ENCODE results near the gene TBC1D10A. TPM values are rescaled to one million over a fixed set of nuclear protein-coding genes. Genes with fewer than 3 reads are reported as not detected.

Gene TBC1D10A
- total RNA-seq = 7.0 and 8.5 TPM in 2 replicates

DNA sequence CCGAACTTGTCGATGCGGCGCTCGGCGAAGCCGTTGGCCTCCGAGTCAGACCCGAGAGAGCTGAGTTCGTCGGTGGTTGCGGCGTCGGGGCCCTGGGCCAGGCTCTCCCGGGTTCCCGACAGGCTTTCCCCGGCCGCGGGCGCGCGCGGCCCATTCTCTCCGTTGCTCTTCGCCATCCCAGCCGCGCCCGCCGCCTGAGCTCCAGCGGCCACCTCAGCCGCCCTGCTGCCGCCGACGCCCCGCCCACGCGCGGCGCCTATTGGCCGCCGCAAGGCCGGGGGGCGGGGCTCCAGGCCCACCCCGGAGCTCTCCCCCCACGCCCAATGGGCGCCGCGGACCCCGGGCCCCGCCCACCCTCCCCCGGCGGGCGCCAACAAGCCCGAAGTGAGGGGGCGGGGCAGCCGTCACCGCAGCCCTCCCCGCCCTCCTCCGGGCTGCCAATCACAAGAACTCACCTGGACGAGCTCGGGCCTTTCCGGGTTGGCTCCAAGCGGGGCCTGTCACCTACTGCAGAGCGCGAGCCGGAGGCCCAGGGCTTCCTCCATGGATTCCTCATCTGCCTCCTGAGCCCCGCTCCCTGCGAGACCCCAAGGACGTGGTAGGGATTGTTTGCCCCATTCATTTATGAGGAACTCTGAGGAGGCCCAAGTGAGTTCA lies at the start of gene TBC1D10A:
Gene TBC1D10A (minus strand): TSS at position 236 of the 657 bp plus-strand sequence. CDS start 60 bp downstream, at position 176.

DNA sequence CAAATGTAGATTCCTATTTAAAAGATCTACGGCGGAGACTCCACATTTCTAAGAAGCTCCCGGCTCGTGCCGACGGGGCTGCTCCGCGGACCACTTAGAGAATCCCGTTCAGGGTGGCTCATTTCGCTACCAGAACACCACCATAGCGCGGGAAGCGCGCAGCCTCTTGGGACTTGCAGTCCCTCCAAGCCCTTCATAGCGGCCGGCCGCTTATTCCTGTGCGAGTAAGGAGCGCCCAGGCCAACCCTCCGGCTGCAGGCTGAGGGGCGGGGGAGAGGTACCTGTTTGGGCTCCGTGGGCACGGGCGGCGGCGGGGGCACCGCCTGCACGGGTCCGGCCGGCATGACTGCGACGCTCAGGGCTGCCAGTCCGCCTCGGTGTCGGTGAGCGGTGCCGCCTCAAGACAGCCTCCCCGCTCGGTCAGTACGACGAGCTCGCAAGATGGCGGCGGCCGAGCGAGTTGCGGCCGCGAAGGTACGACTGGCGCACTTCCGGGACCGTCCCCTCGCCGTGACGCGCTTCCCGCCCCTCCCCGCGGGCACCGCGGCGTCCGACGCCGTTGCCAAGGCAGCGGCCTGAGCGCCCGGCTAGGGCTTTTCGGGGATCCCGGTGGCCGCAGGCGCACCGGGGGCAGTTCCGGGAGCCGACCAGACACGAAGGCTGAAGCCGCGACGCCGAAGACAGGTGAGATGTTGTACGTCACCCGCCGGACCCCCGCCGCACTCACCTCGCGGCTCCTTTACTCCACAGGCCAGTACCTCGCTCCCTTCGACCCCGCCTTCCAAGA lies 29.9 kb upstream of the TBC1D10A start, which contains the start of the genes CCDC157 and SF3A1:
Gene CCDC157 (plus strand): TSS at position 559 of the 787 bp plus-strand sequence. CDS start 8,994 bp downstream, outside the sequence.
Gene SF3A1 (minus strand): TSS at position 446 of the 787 bp plus-strand sequence. CDS start 102 bp downstream, at position 344.

GRCh38 chr22:30289141-30289979 lies 37.4 kb downstream of the TBC1D10A start, which contains the start of gene CASTOR1:
CASTOR1 (minus strand) TSS chr22:30289505; CDS start chr22:30289497, 8 bp downstream.

DNA sequence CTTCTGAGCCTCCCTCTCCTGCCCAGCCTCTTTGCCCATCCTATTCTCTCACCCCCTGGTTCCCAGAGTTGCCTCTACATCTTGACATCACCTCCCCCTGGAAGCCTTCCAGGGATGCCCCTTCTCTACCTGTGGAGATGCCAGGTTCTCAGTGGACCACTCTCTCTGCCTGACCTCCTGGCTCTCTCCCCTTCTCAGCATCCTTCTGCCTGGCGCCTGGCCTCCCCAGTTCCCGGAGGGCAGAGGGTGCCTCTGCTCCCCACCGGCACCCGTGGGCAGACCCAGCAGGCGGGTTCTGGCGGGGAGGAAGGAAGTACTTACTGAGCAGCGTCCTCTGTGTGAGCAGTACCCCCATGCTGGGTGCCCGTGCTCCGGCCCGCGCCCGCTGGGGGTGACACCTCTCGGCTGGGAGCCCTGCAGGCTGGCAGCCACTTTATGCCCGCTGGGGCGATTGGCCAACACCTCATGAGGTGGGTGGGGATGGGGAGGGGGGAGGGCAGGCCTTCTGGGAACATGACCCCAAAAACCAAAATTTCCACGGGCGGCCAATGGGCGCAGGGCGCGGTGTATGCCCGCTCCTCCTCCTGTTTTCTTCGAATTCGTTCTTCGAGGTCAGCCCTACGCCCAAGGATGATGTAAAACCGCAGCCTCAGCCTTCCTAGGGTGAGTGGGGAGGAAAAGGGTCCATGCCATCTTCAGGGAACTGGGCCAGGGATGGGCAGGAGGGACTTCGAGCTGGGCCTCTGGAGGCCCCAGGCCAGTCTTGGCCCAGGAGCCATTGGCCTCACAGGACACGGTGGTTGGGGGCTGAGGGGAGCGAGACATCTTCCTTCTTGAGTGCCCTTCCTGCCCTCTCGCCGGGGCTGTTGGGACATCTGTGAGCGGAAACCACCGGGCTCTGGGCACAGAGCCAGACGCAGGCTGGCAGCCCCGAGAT lies 60.0 kb downstream of the TBC1D10A start, which contains the start of gene OSM:
Gene OSM (minus strand): TSS at position 407 of the 937 bp plus-strand sequence. CDS start 52 bp downstream, at position 355.

GRCh38 chr22:30245985-30246813 lies 80.5 kb downstream of the TBC1D10A start, which contains the start of gene LIF:
LIF (minus strand) TSS chr22:30246759; CDS start chr22:30246695, 64 bp downstream.

Other genes starting within 250 kb of the TBC1D10A start
- gene HORMAD2, start 246.5 kb downstream of the TBC1D10A start, total RNA-seq = not detected in 2 replicates
- 13.5 and 49.1 TPM in 2 replicates for gene LIF, start 80.2 kb downstream of the TBC1D10A start, total RNA-seq
- gene OSM, start 60.1 kb downstream of the TBC1D10A start, total RNA-seq = not detected in 2 replicates
- gene CASTOR1, start 37.4 kb downstream of the TBC1D10A start, total RNA-seq = 3.6 and 5.9 TPM in 2 replicates
- gene SF3A1, start 30.0 kb upstream of the TBC1D10A start, total RNA-seq = 25.5 and 28.1 TPM in 2 replicates
- 1.2 and 2.4 TPM in 2 replicates for gene CCDC157, start 30.1 kb upstream of the TBC1D10A start, total RNA-seq
- 21.0 and 25.9 TPM in 2 replicates for gene RNF215, start 60.5 kb upstream of the TBC1D10A start, total RNA-seq
- 10.2 and 11.6 TPM in 2 replicates for gene SEC14L2, start 70.1 kb upstream of the TBC1D10A start, total RNA-seq
- 3.1 and 5.4 TPM in 2 replicates for gene MTFP1, start 98.8 kb upstream of the TBC1D10A start, total RNA-seq
- not detected in 2 replicates for gene SEC14L3, start 145.1 kb upstream of the TBC1D10A start, total RNA-seq
- gene SEC14L4, start 178.8 kb upstream of the TBC1D10A start, total RNA-seq = under 0.01 TPM in 1 of 2 replicates, not detected in the other
- 0.12 and 0.13 TPM in 2 replicates for gene SEC14L6, start 219.8 kb upstream of the TBC1D10A start, total RNA-seq
- 0.06 TPM in 1 of 2 replicates, not detected in the other for gene GAL3ST1, start 247.7 kb upstream of the TBC1D10A start, total RNA-seq

Measured in aortic smooth muscle cell (primary cell).